Memory B cell (primary cell): ENCODE data around the gene TSPEAR.
A peak's percentile ranks its signal among the peaks of the same experiment; 100 is the strongest.
"Not testable (repeated sequence)": the region's sequence is repeated elsewhere in the genome, so short reads cannot be mapped to it uniquely, and the experiment has no call there.

Experiments
- ATAC-seq: fragments of 150-1000 bp; cut with Tn5 transposase; 2 replicates; pipeline ENCODE4 v1.10.0; 2021; ENCODE audit warnings: low read depth, mild to moderate bottlenecking, moderate library complexity
- DNase-seq, 2 donors: peaks; one replicate each; pipeline ENCODE4 v3.0.0; 2022; ENCODE audit warnings: low spot score in 2 of 2
- H3K27ac Mint-ChIP-seq: one replicate; pipeline ENCODE4 v1.8.0; 2022; ENCODE audit warnings: mild to moderate bottlenecking, moderate library complexity, mixed read lengths
- H3K27me3 Mint-ChIP-seq: one replicate; pipeline ENCODE4 v1.8.0; 2022; ENCODE audit warnings: mixed read lengths
- H3K36me3 Mint-ChIP-seq: one replicate; pipeline ENCODE4 v1.8.0; 2022; ENCODE audit warnings: mild to moderate bottlenecking, mixed read lengths
- H3K4me1 Mint-ChIP-seq: one replicate; pipeline ENCODE4 v1.8.0; 2022; ENCODE audit warnings: mixed read lengths
- H3K4me3 Mint-ChIP-seq: one replicate; pipeline ENCODE4 v1.8.0; 2022; ENCODE audit warnings: mild to moderate bottlenecking, moderate library complexity, mixed read lengths
- H3K9me3 Mint-ChIP-seq: one replicate; pipeline ENCODE4 v1.8.0; 2022; ENCODE audit warnings: mixed read lengths

Gene TSPEAR

GRCh38 chr21:44600118-44600978, 111.0 kb downstream of the TSPEAR start, which contains the start of gene KRTAP10-7:
Gene KRTAP10-7, plus strand, starts transcription at chr21:44600597. Its CDS starts 25 bp downstream, at chr21:44600622.
- not testable (repeated sequence) for H3K4me1 Mint-ChIP-seq, H3K36me3 Mint-ChIP-seq, H3K9me3 Mint-ChIP-seq, H3K4me3 Mint-ChIP-seq, DNase-seq, ATAC-seq
- peaks cover 25% of the 10 kb centered on the region for H3K27me3 Mint-ChIP-seq
- H3K27ac Mint-ChIP-seq, result peak within 1 kb of the TSS; percentile 68

GRCh38 chr21:44599264-44600029, 111.9 kb downstream of the TSPEAR start:
- DNase-seq (no peak), ATAC-seq (no peak)
- Mint-ChIP-seq H3K4me3 (no peak overlapping the region), H3K9me3 (peaks cover 10% of the 10 kb centered on the region), H3K4me1 (peaks cover 2% of the 10 kb centered on the region), H3K36me3 (peaks cover 4% of the 10 kb centered on the region), H3K27me3 (peaks cover 26% of the 10 kb centered on the region), H3K27ac (no peak overlapping the region)

GRCh38 chr21:44598061-44598460, 113.3 kb downstream of the TSPEAR start:
- H3K27ac Mint-ChIP-seq, result no peak overlapping the region
- H3K36me3 Mint-ChIP-seq, result peaks cover 4% of the 10 kb centered on the region
- ATAC-seq (no peak), DNase-seq (no peak)
- H3K9me3 Mint-ChIP-seq, result peaks cover 10% of the 10 kb centered on the region
- peaks cover 26% of the 10 kb centered on the region for H3K27me3 Mint-ChIP-seq
- peaks cover 2% of the 10 kb centered on the region for H3K4me1 Mint-ChIP-seq
- no peak overlapping the region for H3K4me3 Mint-ChIP-seq

- DNase-seq, result no peak
- H3K27me3 Mint-ChIP-seq, result peaks cover 26% of the 10 kb centered on the region
- no peak overlapping the region for H3K27ac Mint-ChIP-seq
- peaks cover 10% of the 10 kb centered on the region for H3K9me3 Mint-ChIP-seq
- H3K4me1 Mint-ChIP-seq, result peaks cover 2% of the 10 kb centered on the region
- ATAC-seq, result no peak
- peaks cover 4% of the 10 kb centered on the region for H3K36me3 Mint-ChIP-seq
- no peak overlapping the region for H3K4me3 Mint-ChIP-seq
Observed at GRCh38 chr21:44596068-44596725, 115.2 kb downstream of the TSPEAR start.

- ATAC-seq (no peak), DNase-seq (no peak)
- Mint-ChIP-seq H3K27me3 (peaks cover 25% of the 10 kb centered on the region), H3K4me1 (peaks cover 2% of the 10 kb centered on the region), H3K36me3 (peaks cover 4% of the 10 kb centered on the region), H3K9me3 (peaks cover 10% of the 10 kb centered on the region), H3K4me3 (no peak overlapping the region), H3K27ac (peak overlapping the region; percentile 36)
Observed at GRCh38 chr21:44595524-44595923, 115.8 kb downstream of the TSPEAR start.

GRCh38 chr21:44594406-44594916, 116.9 kb downstream of the TSPEAR start:
- ATAC-seq (no peak), DNase-seq (no peak)
- peaks cover 10% of the 10 kb centered on the region for H3K9me3 Mint-ChIP-seq
- H3K36me3 Mint-ChIP-seq, result peaks cover 4% of the 10 kb centered on the region
- no peak overlapping the region for H3K4me3 Mint-ChIP-seq
- H3K27me3 Mint-ChIP-seq, result peaks cover 23% of the 10 kb centered on the region
- peaks cover 2% of the 10 kb centered on the region for H3K4me1 Mint-ChIP-seq
- no peak overlapping the region for H3K27ac Mint-ChIP-seq

- no peak overlapping the region for H3K27ac Mint-ChIP-seq
- no peak for ATAC-seq
- peaks cover 7% of the 10 kb centered on the region for H3K9me3 Mint-ChIP-seq
- H3K4me3 Mint-ChIP-seq, result no peak overlapping the region
- peaks cover 2% of the 10 kb centered on the region for H3K4me1 Mint-ChIP-seq
- H3K27me3 Mint-ChIP-seq, result peaks cover 26% of the 10 kb centered on the region
- DNase-seq, result no peak
- H3K36me3 Mint-ChIP-seq, result peaks cover 2% of the 10 kb centered on the region
Observed at GRCh38 chr21:44593598-44594405, 117.6 kb downstream of the TSPEAR start.

GRCh38 chr21:44592446-44593311, 118.7 kb downstream of the TSPEAR start, which contains the start of gene KRTAP10-6:
Gene KRTAP10-6, minus strand, starts transcription at chr21:44592505. Its CDS starts 21 bp downstream, at chr21:44592484.
- H3K4me3 Mint-ChIP-seq, result no peak within 1 kb of the TSS
- H3K36me3 Mint-ChIP-seq, result no peaks in the 10 kb centered on the region
- peak in 1 of 2 donors; percentile 6 for DNase-seq
- H3K9me3 Mint-ChIP-seq, result no peaks in the 10 kb centered on the region
- peaks cover 19% of the 10 kb centered on the region for H3K27me3 Mint-ChIP-seq
- no peak for ATAC-seq
- peaks cover 2% of the 10 kb centered on the region for H3K4me1 Mint-ChIP-seq
- no peak within 1 kb of the TSS for H3K27ac Mint-ChIP-seq

GRCh38 chr21:44591801-44592130, 119.6 kb downstream of the TSPEAR start:
- not testable (repeated sequence) for H3K9me3 Mint-ChIP-seq, H3K27ac Mint-ChIP-seq, H3K36me3 Mint-ChIP-seq, ATAC-seq, H3K4me3 Mint-ChIP-seq, H3K4me1 Mint-ChIP-seq
- peak in 1 of 2 donors; percentile 8 for DNase-seq
- H3K27me3 Mint-ChIP-seq, result peaks cover 19% of the 10 kb centered on the region

GRCh38 chr21:44590897-44591800, 120.2 kb downstream of the TSPEAR start:
- not testable (repeated sequence) for DNase-seq, H3K27ac Mint-ChIP-seq, ATAC-seq, H3K4me3 Mint-ChIP-seq, H3K4me1 Mint-ChIP-seq, H3K36me3 Mint-ChIP-seq, H3K9me3 Mint-ChIP-seq
- peaks cover 23% of the 10 kb centered on the region for H3K27me3 Mint-ChIP-seq

- peaks cover 26% of the 10 kb centered on the region for H3K27me3 Mint-ChIP-seq
- ATAC-seq (no peak), DNase-seq (peak in 1 of 2 donors; percentile 9)
- peaks cover 2% of the 10 kb centered on the region for H3K4me1 Mint-ChIP-seq
- peaks cover 3% of the 10 kb centered on the region for H3K9me3 Mint-ChIP-seq
- H3K36me3 Mint-ChIP-seq, result no peaks in the 10 kb centered on the region
- no peak overlapping the region for H3K4me3 Mint-ChIP-seq
- no peak overlapping the region for H3K27ac Mint-ChIP-seq
Observed at GRCh38 chr21:44590311-44590721, 121.1 kb downstream of the TSPEAR start.
